BJ (cell line): ENCODE measurements around the gene KRT86. TPM values are rescaled to one million over a fixed set of nuclear protein-coding genes. Genes with fewer than 3 reads are reported as not detected.
"Not testable (repeated sequence)": the region's sequence is repeated elsewhere in the genome, so short reads cannot be mapped to it uniquely, and the experiment has no call there.

ENCODE experiments used
- CTCF ChIA-PET: fragments of 350-600 bp; formaldehyde crosslinking; extraction: SDS; loops from one replicate; lab custom pipeline; 2021; ENCODE audit warnings: antibody characterized with exemption, inconsistent platforms; lab: Yijun Ruan, JAX
- POLR2A ChIA-PET: fragments of 300-600 bp; sonication (Branson Sonifier 250); formaldehyde crosslinking; extraction: SDS; loops from one replicate; lab custom pipeline; 2021; ENCODE audit warnings: antibody characterized with exemption; lab: Charles Lee
- DNase-seq: peaks from one replicate; pipeline ENCODE4 v3.0.0-alpha.2; 2011; ENCODE audit warnings: low read depth
- H3K27me3 ChIP-seq: 2 replicates; pipeline ENCODE4 v1.6.0; 2011; ENCODE audit warnings: low read length; ENCODE audit not compliant: control insufficient read depth, insufficient read depth
- H3K36me3 ChIP-seq: 2 replicates; pipeline ENCODE4 v1.5.1; 2011; ENCODE audit warnings: low read length; ENCODE audit not compliant: control insufficient read depth, insufficient read depth
- H3K4me3 ChIP-seq: 2 replicates; pipeline ENCODE4 v1.5.1; 2011; ENCODE audit warnings: low read depth, mild to moderate bottlenecking, control low read depth, low read length
- polyA plus RNA-seq: library from polyadenylated mRNA; depleted of rRNA; stranded (reverse); fragments of >200 nt; gene quantifications from 2 replicates; pipeline ENCODE4 v1.2.3, GENCODE V29; 2011
- TF ChIP-seq, protein P1 (sequence below): IDR thresholded peaks from 2 replicates; pipeline ENCODE4 v1.5.1; 2011; ENCODE audit warnings: low read depth, mild to moderate bottlenecking, control low read depth, inconsistent platforms, low read length, moderate library complexity; ENCODE audit not compliant: insufficient read depth

Gene KRT86
- polyA plus RNA-seq, 1 experiment = 2.5 TPM

GRCh38 chr12:52311285-52311648 lies 36.8 kb downstream of the KRT86 start:
- TF ChIP-seq, protein P1, sequence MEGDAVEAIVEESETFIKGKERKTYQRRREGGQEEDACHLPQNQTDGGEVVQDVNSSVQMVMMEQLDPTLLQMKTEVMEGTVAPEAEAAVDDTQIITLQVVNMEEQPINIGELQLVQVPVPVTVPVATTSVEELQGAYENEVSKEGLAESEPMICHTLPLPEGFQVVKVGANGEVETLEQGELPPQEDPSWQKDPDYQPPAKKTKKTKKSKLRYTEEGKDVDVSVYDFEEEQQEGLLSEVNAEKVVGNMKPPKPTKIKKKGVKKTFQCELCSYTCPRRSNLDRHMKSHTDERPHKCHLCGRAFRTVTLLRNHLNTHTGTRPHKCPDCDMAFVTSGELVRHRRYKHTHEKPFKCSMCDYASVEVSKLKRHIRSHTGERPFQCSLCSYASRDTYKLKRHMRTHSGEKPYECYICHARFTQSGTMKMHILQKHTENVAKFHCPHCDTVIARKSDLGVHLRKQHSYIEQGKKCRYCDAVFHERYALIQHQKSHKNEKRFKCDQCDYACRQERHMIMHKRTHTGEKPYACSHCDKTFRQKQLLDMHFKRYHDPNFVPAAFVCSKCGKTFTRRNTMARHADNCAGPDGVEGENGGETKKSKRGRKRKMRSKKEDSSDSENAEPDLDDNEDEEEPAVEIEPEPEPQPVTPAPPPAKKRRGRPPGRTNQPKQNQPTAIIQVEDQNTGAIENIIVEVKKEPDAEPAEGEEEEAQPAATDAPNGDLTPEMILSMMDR = no peak
- Histone ChIP-seq H3K27me3 (no peaks in the 10 kb centered on the region; the same call in 1 of the 2 replicates), H3K36me3 (no peaks in the 10 kb centered on the region), H3K4me3 (no peak overlapping the region)
- CTCF ChIA-PET = interaction anchor here (0.8 to 6.0 kb wide), 11 partner anchors 8 to 168 kb away, joined by 3 to 53 read pairs (median 6); partner anchors contain the start of gene KRT80
- POLR2A ChIA-PET = no interaction called here
- DNase-seq = no peak

- POLR2A ChIA-PET = no interaction called here
- no peaks in the 10 kb centered on the region for H3K36me3 ChIP-seq
Observed at GRCh38 chr12:52312086-52312485, 37.6 kb downstream of the KRT86 start.

GRCh38 chr12:52313461-52313860 lies 39.0 kb downstream of the KRT86 start:
- POLR2A ChIA-PET = no interaction called here
- Histone ChIP-seq H3K4me3 (no peak overlapping the region), H3K27me3 (no peaks in the 10 kb centered on the region; the same call in none of the 2 replicates), H3K36me3 (no peaks in the 10 kb centered on the region)
- CTCF ChIA-PET = interaction anchor here (6.0 kb wide), 1 partner anchor 13 kb away, joined by 53 read pairs; no protein-coding TSS in a partner anchor
- TF ChIP-seq, protein P1 = no peak
- DNase-seq = no peak

More at GRCh38 chr12:52312086-52312485, 37.6 kb downstream of the KRT86 start:
- H3K4me3 ChIP-seq = no peak overlapping the region
- no peak for DNase-seq
- no peaks in the 10 kb centered on the region; the same call in 1 of the 2 replicates for H3K27me3 ChIP-seq
- CTCF ChIA-PET = interaction anchor here (0.8 to 6.0 kb wide), 5 partner anchors 15 to 168 kb away, joined by 3 to 53 read pairs (median 7); no protein-coding TSS in a partner anchor
- TF ChIP-seq, protein P1 = no peak

- H3K27me3 ChIP-seq = no peaks in the 10 kb centered on the region; the same call in none of the 2 replicates
- H3K4me3 ChIP-seq = no peak overlapping the region
- TF ChIP-seq, protein P1 = no peak
- ChIA-PET POLR2A (no interaction called here), CTCF (interaction anchor here (6.0 kb wide), 1 partner anchor 13 kb away, joined by 53 read pairs; no protein-coding TSS in a partner anchor)
- DNase-seq = no peak
- H3K36me3 ChIP-seq = no peaks in the 10 kb centered on the region
Observed at GRCh38 chr12:52313926-52314325, 39.5 kb downstream of the KRT86 start.

DNA sequence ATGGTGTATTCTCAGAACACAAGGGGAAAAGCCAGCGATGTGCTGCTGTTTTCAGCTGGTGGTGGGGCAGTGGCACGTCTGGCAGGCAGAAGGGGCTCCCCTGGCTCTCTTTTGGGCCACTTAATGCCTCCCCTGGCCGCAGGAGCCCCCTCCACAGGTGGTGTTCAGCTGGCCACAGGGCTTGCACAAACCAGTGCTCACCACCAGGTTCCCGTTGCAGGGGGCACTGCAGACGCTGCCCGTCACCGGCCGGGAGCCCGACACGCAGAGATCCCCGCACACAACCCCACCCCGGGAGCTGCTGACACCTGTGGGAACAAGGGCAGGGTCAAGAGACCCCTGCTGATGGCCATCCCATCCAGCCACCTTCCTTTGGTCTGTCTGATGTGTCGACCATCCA lies 40.1 kb downstream of the KRT86 start:
- TF ChIP-seq, protein P1 = no peak
- H3K36me3 ChIP-seq = no peaks in the 10 kb centered on the region
- no peak for DNase-seq
- ChIA-PET CTCF (interaction anchor here (6.0 kb wide), 1 partner anchor 12 kb away, joined by 53 read pairs; no protein-coding TSS in a partner anchor), POLR2A (no interaction called here)
- no peaks in the 10 kb centered on the region; the same call in none of the 2 replicates for H3K27me3 ChIP-seq
- H3K4me3 ChIP-seq = no peak overlapping the region

- POLR2A ChIA-PET, H3K36me3 ChIP-seq, H3K4me3 ChIP-seq, H3K27me3 ChIP-seq, DNase-seq: not testable (repeated sequence)
- CTCF ChIA-PET = interaction anchor here (1.0 to 6.0 kb wide), 2 partner anchors 10 to 11 kb away, joined by 4 to 53 read pairs; no protein-coding TSS in a partner anchor
Observed at GRCh38 chr12:52315721-52316120, 41.3 kb downstream of the KRT86 start.
